HepG2 (cell line): Measurements from ENCODE around the gene GMFB. TPM values are rescaled to one million over a fixed set of nuclear protein-coding genes. Genes with fewer than 3 reads are reported as not detected.

Experiments used
- CCDC6 ChIP-seq: sonication (generic); formaldehyde crosslinking; IDR thresholded peaks from 2 replicates; pipeline ENCODE4 v1.8.1; 2022; ENCODE audit warnings: mild to moderate bottlenecking, missing genetic modification reagents, moderate library complexity
- CENPX ChIP-seq: sonication (generic); formaldehyde crosslinking; IDR thresholded peaks from 2 replicates; pipeline ENCODE4 v1.9.0; 2021; ENCODE audit warnings: mild to moderate bottlenecking, missing genetic modification reagents, moderate library complexity
- EEA1 ChIP-seq: sonication (generic); formaldehyde crosslinking; IDR thresholded peaks from 2 replicates; pipeline ENCODE4 v1.5.1; 2020; ENCODE audit warnings: mild to moderate bottlenecking, missing genetic modification reagents, borderline replicate concordance
- FLYWCH1 ChIP-seq: sonication (generic); formaldehyde crosslinking; IDR thresholded peaks from 2 replicates; pipeline ENCODE4 v1.8.1; 2023; ENCODE audit warnings: mild to moderate bottlenecking, missing genetic modification reagents
- HNRNPK ChIP-seq: fragments of 200-400 bp; formaldehyde crosslinking; IDR thresholded peaks from 2 replicates; pipeline ENCODE4 v1.6.1; 2018; ENCODE audit warnings: low read length, low read depth, moderate library complexity, mild to moderate bottlenecking; ENCODE audit not compliant: poor library complexity, severe bottlenecking
- IRF2 ChIP-seq: IDR thresholded peaks from 2 replicates; pipeline ENCODE4 v1.6.1; 2018; ENCODE audit warnings: missing genetic modification reagents, missing compliant biosample characterization
- MEF2D ChIP-seq: sonication (generic); formaldehyde crosslinking; IDR thresholded peaks from 2 replicates; pipeline ENCODE4 v1.5.1; 2020; ENCODE audit warnings: mild to moderate bottlenecking, missing genetic modification reagents
- MTF2 ChIP-seq: sonication (generic); formaldehyde crosslinking; IDR thresholded peaks from 2 replicates; pipeline ENCODE4 v1.5.0; 2020; ENCODE audit warnings: missing genetic modification reagents, borderline replicate concordance
- SAP130 ChIP-seq: IDR thresholded peaks from 2 replicates; pipeline ENCODE4 v1.6.1; 2016; ENCODE audit warnings: low read depth
- SOX13 ChIP-seq, 3 experiments: fragments of 450-650 bp in 1 of 3; sonication (generic) in 1 of 3; formaldehyde crosslinking in 1 of 3; IDR thresholded peaks in 2 of 3; conservative IDR thresholded peaks in 1 of 3; 2 replicates each; pipeline versions ENCODE4 v1.5.0 to v1.6.1; 2016 to 2020; ENCODE audit warnings: antibody characterized with exemption in 1 of 3, mild to moderate bottlenecking in 1 of 3, missing compliant biosample characterization in 1 of 3, missing genetic modification reagents in 1 of 3, moderate library complexity in 1 of 3
- SOX6 ChIP-seq, 2 experiments: fragments of 450-650 bp in 1 of 2; sonication (generic) in 1 of 2; formaldehyde crosslinking in 1 of 2; IDR thresholded peaks; 2 replicates each; pipeline versions ENCODE4 v1.4.0 to v1.6.1; 2017 to 2020; ENCODE audit warnings: antibody characterized with exemption in 1 of 2, mild to moderate bottlenecking in 1 of 2, missing genetic modification reagents in 1 of 2
- ZKSCAN1 ChIP-seq: fragments of 150-350 bp; IDR thresholded peaks from 2 replicates; pipeline ENCODE4 v1.6.1; 2014; ENCODE audit warnings: low read length
- ZKSCAN8 ChIP-seq: IDR thresholded peaks from 2 replicates; pipeline ENCODE4 v1.6.1; 2016; ENCODE audit warnings: borderline replicate concordance, missing genetic modification reagents, missing compliant biosample characterization
- ZNF12 ChIP-seq: sonication (generic); formaldehyde crosslinking; IDR thresholded peaks from 2 replicates; pipeline ENCODE4 v1.5.0; 2020; ENCODE audit warnings: missing genetic modification reagents
- ZNF510 ChIP-seq: sonication (generic); formaldehyde crosslinking; IDR thresholded peaks from 2 replicates; pipeline ENCODE4 v1.4.0; 2020; ENCODE audit warnings: low read depth, mild to moderate bottlenecking, missing genetic modification reagents
- ZSCAN25 ChIP-seq: sonication (generic); formaldehyde crosslinking; IDR thresholded peaks from 2 replicates; pipeline ENCODE4 v1.8.0; 2022; ENCODE audit warnings: mild to moderate bottlenecking, missing genetic modification reagents
- polyA plus RNA-seq, 8 experiments: library from polyadenylated mRNA; depleted of rRNA in 3 of 8; stranded (reverse) in 7 of 8; unstranded in 1 of 8; fragments of >200 nt; fragmentation: Illumina TruSeq in 4 of 8; extraction: Trizol in 4 of 8; gene quantifications; 2 replicates each; pipeline versions ENCODE4 v1.2.1 to v1.2.3, GENCODE V29; 2011 to 2016; ENCODE audit warnings: low read depth in 4 of 8, missing spikeins in 1 of 8, mixed read lengths in 1 of 8; ENCODE audit not compliant: insufficient read depth in 1 of 8
- total RNA-seq, 5 experiments: library from RNA; depleted of rRNA; stranded (reverse); fragments of >200 nt; fragmentation: Illumina TruSeq; extraction: Trizol; gene quantifications; 2 replicates each; pipeline ENCODE4 v1.2.3, GENCODE V29; 2016; ENCODE audit warnings: low read depth in 1 of 5
- TF ChIP-seq, protein P1 (sequence below): sonication (generic); formaldehyde crosslinking; IDR thresholded peaks from 2 replicates; pipeline ENCODE4 v1.5.1; 2020; ENCODE audit warnings: missing genetic modification reagents, mild to moderate bottlenecking, borderline replicate concordance
- TF ChIP-seq, protein P2 (sequence below): sonication (generic); formaldehyde crosslinking; IDR thresholded peaks from 2 replicates; pipeline ENCODE4 v1.5.0; 2020; ENCODE audit warnings: missing genetic modification reagents
- TF ChIP-seq, protein P3 (sequence below): sonication (generic); formaldehyde crosslinking; IDR thresholded peaks from 2 replicates; pipeline ENCODE4 v1.5.1; 2020; ENCODE audit warnings: mild to moderate bottlenecking, missing genetic modification reagents, borderline replicate concordance

GMFB gene
- total and polyA plus RNA-seq, 2 of the 13 experiments (the other 11 are each of a cell fraction or from before 2014, with no cell fraction given): 17.3 to 68.2 TPM

DNA sequence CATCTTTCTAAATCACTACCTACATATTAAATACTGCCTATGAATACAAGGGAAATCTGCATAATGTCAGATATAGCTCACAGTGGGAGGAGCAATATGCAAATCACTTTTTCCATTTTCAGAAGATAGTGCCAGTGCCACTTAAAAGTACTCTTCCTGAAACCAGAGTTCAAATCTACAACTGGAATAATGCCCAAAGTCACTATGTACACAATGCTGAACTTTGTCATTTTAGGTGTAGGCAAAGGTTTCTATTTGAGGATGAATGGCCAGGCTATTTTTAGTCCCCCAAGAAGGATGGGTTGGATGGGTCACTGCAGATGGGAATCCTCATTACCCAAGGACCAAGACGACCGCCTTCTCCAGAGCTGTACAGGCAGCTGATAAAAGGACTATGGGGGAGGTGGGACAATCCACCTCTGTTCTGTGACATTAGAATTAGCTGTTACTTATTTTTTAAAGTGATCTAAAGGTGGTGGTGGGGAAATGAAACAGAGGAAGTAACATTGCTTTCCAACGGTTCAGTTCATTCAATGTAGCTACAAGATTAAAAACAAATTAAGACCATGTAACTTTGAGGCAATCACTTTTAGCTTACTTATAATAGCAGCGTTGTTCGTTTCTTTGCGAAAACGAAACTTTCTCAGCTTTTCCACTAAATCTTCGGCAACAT, 5.6 kb downstream of the GMFB start (continued):
- TF ChIP-seq, protein P1, sequence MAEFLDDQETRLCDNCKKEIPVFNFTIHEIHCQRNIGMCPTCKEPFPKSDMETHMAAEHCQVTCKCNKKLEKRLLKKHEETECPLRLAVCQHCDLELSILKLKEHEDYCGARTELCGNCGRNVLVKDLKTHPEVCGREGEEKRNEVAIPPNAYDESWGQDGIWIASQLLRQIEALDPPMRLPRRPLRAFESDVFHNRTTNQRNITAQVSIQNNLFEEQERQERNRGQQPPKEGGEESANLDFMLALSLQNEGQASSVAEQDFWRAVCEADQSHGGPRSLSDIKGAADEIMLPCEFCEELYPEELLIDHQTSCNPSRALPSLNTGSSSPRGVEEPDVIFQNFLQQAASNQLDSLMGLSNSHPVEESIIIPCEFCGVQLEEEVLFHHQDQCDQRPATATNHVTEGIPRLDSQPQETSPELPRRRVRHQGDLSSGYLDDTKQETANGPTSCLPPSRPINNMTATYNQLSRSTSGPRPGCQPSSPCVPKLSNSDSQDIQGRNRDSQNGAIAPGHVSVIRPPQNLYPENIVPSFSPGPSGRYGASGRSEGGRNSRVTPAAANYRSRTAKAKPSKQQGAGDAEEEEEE: no peak
- no peak for TF ChIP-seq IRF2 (CRISPR knock-in tag)
- TF ChIP-seq ZNF510 (CRISPR knock-in tag): no peak
- TF ChIP-seq SOX13 (IDR thresholded peaks at IDR 0.05): no peak
- TF ChIP-seq SOX13 (CRISPR knock-in tag; conservative IDR thresholded peaks at IDR 0.05 in 1 of 2, IDR thresholded peaks at IDR 0.05 in 1 of 2): peak in 1 of 2 experiments; percentile 76; a peak in 2 of 4 replicates
- no peak for TF ChIP-seq SOX6 (IDR thresholded peaks at IDR 0.05)
- TF ChIP-seq SOX6 (CRISPR knock-in tag; IDR thresholded peaks at IDR 0.05): peak; percentile 72; the same call in 1 of the 2 replicates
- TF ChIP-seq EEA1 (CRISPR knock-in tag): no peak
- no peak for TF ChIP-seq CCDC6
- TF ChIP-seq ZKSCAN8: no peak
- peak; percentile 100 for TF ChIP-seq MEF2D (CRISPR knock-in tag)
- TF ChIP-seq SAP130 (CRISPR knock-in tag): peak; percentile 80
- no peak for TF ChIP-seq ZKSCAN1
- TF ChIP-seq ZNF12 (CRISPR knock-in tag): no peak
- TF ChIP-seq HNRNPK: no peak
- TF ChIP-seq, protein P2, sequence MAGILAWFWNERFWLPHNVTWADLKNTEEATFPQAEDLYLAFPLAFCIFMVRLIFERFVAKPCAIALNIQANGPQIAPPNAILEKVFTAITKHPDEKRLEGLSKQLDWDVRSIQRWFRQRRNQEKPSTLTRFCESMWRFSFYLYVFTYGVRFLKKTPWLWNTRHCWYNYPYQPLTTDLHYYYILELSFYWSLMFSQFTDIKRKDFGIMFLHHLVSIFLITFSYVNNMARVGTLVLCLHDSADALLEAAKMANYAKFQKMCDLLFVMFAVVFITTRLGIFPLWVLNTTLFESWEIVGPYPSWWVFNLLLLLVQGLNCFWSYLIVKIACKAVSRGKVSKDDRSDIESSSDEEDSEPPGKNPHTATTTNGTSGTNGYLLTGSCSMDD: no peak
- TF ChIP-seq CENPX (CRISPR knock-in tag): no peak
- TF ChIP-seq MTF2 (CRISPR knock-in tag): no peak
- TF ChIP-seq, protein P3, sequence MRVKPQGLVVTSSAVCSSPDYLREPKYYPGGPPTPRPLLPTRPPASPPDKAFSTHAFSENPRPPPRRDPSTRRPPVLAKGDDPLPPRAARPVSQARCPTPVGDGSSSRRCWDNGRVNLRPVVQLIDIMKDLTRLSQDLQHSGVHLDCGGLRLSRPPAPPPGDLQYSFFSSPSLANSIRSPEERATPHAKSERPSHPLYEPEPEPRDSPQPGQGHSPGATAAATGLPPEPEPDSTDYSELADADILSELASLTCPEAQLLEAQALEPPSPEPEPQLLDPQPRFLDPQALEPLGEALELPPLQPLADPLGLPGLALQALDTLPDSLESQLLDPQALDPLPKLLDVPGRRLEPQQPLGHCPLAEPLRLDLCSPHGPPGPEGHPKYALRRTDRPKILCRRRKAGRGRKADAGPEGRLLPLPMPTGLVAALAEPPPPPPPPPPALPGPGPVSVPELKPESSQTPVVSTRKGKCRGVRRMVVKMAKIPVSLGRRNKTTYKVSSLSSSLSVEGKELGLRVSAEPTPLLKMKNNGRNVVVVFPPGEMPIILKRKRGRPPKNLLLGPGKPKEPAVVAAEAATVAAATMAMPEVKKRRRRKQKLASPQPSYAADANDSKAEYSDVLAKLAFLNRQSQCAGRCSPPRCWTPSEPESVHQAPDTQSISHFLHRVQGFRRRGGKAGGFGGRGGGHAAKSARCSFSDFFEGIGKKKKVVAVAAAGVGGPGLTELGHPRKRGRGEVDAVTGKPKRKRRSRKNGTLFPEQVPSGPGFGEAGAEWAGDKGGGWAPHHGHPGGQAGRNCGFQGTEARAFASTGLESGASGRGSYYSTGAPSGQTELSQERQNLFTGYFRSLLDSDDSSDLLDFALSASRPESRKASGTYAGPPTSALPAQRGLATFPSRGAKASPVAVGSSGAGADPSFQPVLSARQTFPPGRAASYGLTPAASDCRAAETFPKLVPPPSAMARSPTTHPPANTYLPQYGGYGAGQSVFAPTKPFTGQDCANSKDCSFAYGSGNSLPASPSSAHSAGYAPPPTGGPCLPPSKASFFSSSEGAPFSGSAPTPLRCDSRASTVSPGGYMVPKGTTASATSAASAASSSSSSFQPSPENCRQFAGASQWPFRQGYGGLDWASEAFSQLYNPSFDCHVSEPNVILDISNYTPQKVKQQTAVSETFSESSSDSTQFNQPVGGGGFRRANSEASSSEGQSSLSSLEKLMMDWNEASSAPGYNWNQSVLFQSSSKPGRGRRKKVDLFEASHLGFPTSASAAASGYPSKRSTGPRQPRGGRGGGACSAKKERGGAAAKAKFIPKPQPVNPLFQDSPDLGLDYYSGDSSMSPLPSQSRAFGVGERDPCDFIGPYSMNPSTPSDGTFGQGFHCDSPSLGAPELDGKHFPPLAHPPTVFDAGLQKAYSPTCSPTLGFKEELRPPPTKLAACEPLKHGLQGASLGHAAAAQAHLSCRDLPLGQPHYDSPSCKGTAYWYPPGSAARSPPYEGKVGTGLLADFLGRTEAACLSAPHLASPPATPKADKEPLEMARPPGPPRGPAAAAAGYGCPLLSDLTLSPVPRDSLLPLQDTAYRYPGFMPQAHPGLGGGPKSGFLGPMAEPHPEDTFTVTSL: peak; percentile 82; the same call in 1 of the 2 replicates
- no peak for TF ChIP-seq ZSCAN25
- no peak for TF ChIP-seq FLYWCH1 (CRISPR knock-in tag)
